ENCODE measurements around the gene PAX8. TPM values are rescaled to one million over a fixed set of nuclear protein-coding genes. Genes with fewer than 3 reads are reported as not detected.

Gene PAX8
- total RNA-seq, 2 donors from 2014 or later = 1.3 to 13.2 TPM

DNA sequence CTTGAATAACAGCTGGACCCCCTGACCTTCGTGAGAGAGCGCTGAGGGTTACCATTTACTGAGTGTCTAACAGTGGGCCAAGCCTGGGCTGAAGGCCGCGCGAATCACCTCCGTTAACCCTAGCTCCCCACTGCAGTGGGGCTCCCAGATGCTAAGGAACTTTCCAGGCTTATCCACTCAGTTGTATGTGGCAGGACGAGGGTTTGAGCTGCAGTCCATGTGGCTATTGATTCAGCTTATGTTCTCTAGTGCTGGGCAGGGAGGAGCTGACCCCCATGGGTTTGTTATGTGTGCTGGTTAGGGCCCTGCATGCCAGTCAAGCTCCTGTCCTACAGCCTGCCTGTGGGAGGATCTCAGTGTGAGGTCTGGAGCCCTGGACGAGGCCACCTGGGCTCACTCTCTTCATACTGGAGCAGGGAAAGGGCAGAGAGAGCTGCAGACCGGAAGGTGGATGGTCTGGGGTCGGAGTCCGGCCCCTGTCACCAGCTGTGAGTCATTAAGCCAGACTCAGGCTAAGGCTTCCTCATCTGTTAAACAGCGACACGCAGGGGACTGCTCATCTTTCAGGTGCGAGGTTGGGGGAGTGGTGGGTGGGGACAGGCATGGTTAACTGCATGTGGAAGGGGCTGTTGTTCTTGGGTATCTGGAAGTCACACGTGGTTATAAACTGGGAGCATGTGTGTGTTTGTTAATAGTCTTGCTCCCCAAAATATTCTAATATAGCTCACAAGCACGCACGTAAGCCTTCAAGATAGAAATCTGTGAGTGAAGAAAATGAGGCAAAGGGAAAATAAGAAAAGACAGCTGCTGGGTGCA, 98.4 kb downstream of the PAX8 start:
- ATAC-seq (peak; percentile 35), DNase-seq (no peak)
- intact Hi-C loops (cut with DNase I, micrococcal nuclease) = no loop called here

DNA sequence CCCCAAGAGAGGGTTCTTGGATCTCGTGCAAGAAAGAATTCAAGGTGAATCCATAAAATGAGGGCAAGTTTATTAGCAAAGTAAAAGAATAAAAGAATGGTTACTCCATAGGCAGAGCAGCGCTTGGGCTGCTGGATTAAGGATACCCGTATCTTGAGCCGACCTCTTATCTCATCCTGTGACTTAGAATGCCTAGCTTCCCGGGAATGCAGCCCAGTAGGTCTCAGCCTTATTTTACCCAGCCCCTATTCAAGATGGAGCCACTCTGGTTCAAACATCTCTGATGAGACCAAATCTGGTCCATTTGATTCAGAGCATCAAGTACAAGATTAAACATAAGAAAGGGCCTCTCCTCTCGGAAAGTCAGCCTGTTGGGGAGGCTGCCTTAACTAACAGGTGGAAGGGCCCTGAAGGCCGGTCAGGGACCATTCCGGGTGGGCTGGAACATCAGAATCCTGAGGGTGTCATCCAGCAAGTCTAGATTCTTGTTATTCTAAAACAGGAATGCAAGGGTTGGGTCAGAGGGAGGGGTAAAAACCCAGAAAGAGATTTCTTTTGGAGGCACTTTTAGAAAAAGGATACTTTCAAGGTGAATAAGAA, 99.2 kb downstream of the PAX8 start:
- no peak for ATAC-seq
- DNase-seq = no peak
- intact Hi-C loops (cut with DNase I, micrococcal nuclease) = no loop called here

DNA sequence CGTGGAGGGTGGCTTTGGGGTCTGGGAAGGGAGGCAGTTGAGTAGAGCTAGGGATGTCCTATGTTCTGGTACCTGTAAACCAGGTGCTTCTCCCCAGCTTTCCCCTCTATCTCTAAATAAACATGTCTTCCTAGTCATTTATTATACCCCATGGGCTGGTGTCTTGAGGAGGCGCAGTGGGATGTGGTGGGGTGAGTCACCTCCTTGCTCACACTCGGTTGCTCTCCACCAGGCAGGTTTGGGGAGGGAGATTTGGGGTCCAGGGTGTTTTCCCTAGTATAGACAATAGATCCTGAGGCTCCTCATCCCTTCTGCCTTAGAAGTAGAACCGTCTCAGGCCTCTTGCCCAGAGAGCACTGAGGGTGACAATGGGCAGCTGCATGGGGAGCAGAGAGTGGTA, 99.8 kb downstream of the PAX8 start:
- no peak for ATAC-seq
- no peak for DNase-seq
- intact Hi-C loops (cut with DNase I, micrococcal nuclease) = no loop called here

DNA sequence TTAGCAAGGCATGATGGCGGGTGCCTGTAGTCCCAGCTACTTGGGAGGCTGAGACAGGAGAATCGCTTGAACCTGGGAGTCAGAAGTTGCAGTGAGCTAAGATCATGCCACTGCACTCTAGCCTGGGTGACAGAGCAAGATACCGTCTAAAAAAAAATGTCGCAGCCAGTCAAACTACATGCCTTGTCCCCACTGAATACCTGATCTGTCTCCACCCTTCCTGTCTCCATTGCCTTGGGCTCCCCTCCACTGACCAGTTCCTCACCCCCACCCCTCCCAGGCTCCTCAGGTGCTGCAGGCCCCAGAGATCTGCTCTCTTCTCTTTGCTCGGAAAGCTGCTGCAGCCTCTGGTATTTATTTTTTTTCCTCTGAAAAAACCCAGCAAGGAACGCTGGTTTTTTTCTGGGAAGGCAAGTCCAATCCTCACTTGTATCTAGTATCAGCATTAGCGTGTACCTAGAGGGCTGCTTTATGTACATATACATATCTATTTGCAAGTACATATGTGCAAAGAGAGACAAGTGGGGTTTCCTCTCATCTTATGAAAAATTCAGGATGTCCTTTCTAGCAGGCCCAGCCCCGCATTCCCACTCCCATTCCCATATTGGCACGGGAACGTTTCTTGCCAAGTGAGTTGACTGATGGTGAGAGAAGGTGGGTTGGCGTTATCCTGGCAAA, 100.5 kb downstream of the PAX8 start:
- ATAC-seq (no peak), DNase-seq (no peak)
- intact Hi-C loops (cut with DNase I, micrococcal nuclease) = no loop called here

DNA sequence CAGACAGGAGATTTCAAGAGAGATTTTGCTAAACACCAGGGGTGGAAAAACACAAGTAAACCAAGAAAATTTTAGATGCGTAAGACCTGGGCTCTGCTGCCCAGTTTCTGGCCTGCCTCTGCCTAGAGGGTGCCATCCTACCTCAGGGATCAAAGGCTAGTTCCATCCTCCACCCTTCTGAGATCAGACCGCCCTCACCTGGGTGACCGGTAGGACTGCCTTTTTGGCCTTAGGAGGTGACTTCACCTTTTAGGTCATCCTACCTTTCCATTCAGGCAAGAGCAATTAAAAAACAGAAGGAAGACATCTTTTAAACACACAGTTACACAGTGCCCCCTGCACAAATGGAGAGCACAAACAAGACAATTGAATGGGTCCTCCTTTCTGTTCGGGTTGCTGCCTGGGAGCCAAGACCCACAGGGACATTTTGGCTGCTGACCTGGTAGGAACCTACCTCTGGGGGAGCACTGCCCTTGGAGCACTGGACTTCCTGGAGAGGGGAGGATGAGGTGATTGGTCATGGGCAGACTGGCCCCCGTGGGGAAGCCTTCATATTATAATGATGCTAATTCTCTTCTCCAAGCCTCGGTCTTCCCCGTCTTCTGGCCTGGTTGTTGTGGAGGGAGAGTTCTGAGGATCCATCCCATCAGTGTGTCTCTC, 101.9 kb downstream of the PAX8 start:
- DNase-seq = no peak
- intact Hi-C loops (cut with DNase I, micrococcal nuclease) = no loop called here
- ATAC-seq = no peak

DNA sequence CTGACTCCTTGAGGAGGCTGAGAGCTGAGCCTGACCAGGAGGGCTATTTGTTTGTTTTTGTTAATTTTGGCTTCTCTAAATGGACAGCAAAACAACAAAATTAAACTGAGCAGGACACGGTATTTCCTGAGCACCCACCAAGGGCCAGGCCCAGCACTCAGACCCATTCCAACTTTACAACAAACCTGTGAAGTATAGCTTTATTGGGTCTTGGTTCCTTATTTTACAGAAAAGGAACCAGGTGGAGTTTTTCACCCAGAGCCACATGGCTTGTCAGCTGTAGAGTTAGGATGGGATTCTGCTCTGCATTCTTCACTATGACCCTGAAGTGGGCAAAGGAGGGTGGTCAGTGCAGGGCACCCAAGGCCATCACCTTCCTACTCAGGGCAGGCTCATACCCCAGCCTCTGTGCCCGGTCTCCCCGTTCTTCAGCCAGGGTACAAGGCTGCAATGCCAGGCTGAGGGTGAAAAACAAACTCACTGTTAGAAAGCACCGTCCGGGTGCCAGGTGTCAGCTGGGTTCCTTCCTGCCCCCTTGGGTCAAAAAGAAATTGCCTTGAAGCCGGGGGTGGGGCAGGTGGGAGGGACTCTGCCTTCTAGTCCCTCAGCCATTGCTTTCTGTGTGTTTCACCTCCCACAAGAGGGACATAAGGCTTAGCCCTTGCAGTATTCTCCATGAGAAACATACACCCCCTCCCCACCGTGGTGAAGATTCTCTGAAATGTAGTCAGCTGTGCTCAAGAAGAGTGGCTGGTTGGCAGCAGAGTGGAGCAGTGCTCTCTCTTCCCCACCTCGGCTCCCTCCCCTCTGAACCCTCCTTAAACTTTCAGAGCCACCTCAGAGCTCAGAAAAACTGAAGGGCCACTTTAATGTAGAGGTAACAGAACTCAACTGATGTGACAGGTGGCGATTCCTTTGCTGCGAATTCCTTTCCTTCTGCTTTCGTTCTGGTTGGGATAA, 102.7 kb downstream of the PAX8 start:
- intact Hi-C loops (cut with DNase I, micrococcal nuclease) = no loop called here
- ATAC-seq (peak; percentile 23), DNase-seq (peak in 1 of 2 donors; percentile 46)

DNA sequence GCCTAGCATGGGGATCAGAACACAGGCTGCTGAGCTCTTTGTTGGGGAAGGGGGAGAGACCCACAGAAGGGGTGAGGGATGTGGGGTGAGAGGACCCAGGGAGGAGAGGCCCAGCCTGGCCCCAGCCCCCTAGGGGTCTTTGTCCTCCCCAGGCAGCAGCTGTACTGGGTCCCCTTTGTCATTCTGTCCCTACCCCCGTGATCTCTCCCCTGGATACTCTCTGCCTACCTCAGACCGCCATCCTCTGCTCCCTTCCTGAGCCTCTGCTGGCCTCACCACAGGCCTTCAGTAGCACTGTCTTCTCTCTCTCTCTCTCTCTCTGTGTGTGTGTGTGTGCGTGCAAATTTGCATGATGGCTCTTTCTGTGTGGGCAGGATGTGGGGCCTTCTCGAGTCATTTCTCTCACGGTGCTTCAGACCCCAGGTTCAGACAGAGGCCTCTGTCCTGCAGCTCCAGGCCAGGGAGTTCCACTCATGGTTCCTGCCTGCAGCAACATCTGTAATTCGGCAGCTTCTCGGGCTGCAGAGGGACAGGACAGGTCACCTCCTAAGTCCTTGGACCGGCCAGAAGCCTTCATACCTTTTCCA, 103.6 kb downstream of the PAX8 start:
- intact Hi-C loops (cut with DNase I, micrococcal nuclease) = no loop called here
- DNase-seq (peak in 1 of 2 donors; percentile 51), ATAC-seq (peak; percentile 46)

DNA sequence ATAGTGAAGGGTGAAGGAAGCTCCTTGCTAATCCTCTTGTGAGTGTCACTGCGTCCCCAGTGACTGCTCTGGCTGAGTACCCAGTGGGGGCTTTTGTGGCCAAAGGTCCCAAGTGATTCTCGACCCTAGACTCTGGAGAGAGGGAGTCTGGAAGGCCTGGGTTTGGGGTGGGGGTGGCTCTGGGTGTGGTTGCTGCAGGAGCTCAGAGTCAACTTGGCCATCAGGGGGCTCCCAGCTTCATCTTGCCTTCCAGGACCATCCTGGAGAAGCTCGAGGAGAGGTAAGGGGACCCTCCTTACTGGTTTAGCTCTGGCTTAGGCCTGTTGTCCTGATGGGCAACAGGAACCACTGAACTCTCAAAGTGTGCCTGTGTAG, 104.4 kb downstream of the PAX8 start:
- intact Hi-C loops (cut with DNase I, micrococcal nuclease) = no loop called here
- DNase-seq (no peak), ATAC-seq (no peak)

DNA sequence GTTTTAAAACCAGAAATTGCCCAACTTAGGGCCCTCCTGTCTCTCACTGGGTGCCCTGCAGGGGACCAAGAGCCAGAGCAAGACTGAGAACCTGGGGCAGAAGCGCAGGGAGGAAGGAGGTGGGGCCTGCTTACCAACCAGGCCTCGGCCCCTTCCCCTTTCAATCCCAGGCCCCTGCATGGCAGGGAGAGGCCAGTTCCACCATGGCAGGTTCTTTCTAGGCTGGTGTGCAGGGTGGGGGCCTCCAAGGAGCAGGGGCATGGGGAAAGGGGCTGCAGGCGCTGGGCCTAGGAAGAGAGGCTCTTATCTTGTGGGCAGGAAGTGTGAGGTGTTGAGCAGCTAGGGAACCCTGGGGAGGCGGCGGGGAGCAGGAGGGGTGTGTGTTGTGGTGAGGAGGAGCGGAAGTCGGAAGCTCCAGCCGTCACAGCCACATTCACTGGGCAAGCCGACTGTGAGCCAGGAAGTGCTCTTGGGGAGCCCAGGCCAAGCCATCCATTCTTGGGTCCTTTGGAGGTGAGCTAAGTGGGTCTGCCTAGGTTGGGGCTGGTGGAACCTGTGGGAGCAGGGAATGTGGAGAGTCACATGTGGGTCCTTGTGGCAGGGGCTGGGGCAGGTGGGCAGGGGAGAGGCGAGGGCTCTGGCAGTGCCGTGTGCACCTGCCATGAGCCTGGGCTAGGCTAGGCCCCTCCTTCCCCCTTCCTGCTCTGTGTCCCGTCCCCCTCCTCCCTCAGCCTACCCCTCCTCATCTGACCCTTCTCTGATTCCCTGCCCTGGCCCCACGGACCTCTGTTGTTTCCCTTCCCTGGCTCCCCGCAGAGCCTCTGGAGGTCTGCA, 105.0 kb downstream of the PAX8 start, which contains the start of gene PSD4:
Gene PSD4 (plus strand): TSS at position 430 of the 834 bp plus-strand sequence. CDS start 8,486 bp downstream, outside the sequence.
- ATAC-seq (peak; percentile 44), DNase-seq (peak; percentile 73 to 74)
- intact Hi-C loops (cut with DNase I, micrococcal nuclease) = no loop called here

DNA sequence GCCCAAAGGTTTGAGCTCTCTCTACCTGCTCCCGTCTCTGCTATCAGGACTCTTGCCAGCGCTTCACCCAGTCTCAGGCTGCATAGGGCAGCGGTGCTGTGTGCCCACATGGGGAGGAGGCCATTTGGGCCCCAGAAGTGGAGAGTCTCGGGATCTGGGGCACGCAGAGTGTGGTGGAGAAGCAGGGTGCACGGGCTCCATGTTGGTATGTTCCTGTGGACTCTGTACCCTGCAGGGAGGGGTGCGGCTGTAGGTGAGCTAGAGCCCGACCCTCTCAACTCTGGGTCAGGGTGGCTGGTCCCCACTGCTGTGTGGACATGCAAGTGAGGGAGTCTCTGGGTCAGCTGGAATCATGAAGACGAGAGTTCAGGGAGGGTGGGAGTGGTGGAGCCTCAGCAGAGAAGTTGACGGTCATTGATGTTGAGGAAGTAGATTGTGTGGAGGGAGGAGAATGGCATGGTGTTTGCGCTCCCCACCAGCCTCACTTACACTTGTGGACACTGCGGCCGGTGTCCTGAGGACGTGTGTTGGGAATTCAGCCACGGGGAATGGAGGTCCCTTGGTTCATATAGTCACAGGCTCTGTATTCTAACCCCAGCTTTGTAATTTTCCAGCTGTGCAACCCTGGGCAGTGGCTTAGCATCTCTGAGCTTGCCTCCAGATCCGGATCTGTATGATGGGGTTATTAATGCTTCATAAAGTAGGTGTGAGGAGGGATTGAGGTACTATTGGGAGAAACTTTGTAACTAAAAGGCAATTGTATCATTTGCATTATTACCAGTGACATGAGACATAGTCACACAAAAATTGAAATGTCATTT, 105.8 kb downstream of the PAX8 start:
- intact Hi-C loops (cut with DNase I, micrococcal nuclease) = no loop called here
- ATAC-seq (no peak), DNase-seq (no peak)

DNA sequence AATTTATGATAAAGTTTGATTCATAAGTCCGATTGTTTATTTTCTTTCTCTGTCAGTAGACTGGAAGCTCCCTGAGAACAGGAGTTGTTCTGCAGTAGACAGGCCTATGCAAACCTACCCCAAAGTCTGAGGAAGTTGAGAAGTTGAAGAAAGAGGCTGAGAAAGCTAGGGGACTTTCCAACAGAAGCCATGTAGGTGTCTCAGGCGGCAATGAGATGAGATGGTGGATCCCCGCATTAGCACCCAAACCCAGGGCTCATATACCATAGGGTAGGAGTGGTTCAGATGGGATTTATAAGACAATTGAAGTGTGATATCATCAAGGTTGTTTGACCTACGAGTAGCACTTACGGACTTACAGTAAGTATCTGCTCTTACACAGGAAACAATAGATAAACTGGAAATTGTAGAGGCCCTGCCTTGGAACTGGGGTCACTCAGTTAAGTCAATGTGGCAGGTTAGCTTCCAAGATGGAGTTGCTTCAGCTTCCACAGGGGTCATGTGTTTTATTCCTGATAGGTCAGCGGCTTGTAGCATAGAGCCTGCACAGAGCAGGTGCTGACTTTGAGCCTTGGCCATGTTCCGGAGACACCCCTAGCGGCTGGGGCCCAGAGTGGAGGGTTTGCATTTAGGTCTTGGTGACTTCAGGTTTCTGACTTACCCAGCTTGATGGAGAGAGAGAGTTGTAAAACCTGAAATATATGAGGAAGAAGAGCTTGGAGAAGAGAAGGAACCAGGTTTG, 107.2 kb downstream of the PAX8 start:
- ATAC-seq (no peak), DNase-seq (no peak)
- intact Hi-C loops (cut with DNase I, micrococcal nuclease) = no loop called here

DNA sequence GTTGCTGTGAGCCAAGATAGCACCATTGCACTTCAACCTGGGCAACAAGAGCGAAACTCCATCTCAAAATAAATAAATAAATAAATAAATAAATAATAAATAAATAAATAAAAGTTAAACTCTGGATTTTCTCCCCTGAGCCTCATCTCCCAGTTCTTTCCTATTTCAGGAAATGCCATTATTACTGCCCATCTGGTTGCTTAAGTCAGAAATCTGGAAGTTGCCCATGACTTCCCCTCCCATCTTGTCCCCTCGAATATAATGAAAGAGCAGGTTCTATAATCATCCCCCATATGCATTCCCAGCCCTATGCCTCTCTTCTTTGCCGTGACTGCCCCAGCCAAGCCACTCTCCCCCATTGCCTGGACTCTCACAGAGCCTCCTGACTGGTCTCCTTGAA, 109.1 kb downstream of the PAX8 start:
- ATAC-seq (no peak), DNase-seq (no peak)
- intact Hi-C loops (cut with DNase I, micrococcal nuclease) = no loop called here

DNA sequence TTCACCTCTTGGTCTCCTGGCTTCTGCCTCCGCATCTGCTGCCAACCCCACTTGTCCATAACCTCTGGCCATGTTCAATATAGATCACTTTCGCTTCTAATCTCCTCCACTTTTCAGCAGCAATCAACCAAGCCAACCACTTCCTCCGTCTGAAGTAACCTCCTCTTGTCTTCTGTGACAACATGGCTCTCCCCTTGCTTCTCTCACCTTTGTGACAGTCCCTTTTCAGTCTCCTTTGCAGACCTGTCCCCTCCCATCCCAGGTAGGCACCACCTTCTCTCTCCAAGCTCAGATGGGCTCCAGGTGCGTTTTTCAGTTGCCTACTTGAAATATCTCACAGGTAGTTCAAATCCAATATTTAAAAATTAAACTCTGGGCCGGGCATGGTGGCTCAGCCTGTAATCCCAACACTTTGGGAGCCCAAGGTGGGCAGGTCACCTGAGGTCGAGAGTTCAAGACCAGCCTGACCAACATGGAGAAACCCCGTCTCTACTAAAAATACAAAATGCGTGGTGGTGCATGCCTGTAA, 109.7 kb downstream of the PAX8 start:
- DNase-seq = no peak
- intact Hi-C loops (cut with DNase I, micrococcal nuclease) = no loop called here

DNA sequence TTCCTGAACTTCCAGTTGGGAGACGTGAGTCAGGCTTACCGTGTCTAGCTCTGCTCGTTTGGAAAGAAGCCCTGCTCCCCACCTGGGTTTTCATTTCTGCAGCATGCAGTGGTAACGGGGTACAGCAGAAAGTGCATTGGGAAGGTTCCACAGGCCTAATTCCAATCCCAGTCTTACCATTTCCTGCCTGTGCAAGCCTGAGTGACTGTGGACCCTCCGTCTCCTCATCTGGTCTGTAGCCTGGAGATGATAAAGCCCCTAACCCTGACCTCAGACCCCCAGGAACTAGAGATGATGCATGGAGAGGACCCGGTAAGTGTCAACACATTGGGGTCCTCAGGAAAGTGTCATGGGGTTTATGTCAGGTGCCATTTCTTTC, 110.8 kb downstream of the PAX8 start:
- no peak for DNase-seq
- intact Hi-C loops (cut with DNase I, micrococcal nuclease) = no loop called here
- ATAC-seq = no peak

More for the DNA sequence above, 109.7 kb downstream of the PAX8 start:
- ATAC-seq = no peak

DNA sequence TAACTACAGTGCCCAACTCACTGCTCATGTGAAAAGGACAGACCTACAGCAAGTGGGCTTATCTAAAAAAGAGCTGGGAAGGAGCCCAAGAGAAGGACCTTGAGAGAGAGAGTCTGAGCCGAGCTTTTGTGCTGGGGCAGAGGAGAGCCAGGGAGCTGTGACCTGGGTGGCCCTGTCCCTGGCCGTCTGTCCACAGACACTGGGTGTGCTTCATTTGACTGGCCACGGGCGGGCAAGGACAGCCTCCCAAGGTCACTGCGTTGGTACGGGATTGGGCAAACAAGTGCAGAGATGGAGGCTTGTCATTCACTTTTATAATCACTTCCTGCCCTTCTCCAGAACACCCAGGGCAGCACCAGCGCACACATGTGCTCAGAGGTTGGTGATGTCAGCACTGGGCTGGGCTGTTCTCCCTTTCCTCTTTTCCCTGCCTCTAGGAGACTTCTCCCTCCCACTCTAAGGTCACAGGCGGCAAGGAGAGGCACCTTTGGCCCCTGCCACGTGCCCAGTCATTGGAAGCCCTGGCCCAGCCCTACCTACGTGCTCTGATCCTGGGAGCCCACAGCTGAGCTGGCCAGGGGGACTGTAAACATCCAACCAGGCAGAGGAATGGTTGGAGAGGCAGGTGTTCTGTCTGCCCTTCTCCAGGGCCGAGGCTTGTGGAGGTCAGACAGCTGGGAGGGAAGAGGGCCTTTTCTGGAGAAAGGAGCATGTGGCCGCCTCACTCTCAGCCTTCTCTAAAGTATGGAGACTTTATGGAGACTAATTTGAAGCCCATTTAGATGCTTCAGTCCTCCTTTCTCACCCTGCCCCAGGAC, 111.4 kb downstream of the PAX8 start:
- ATAC-seq = peak; percentile 85
- intact Hi-C loops (cut with DNase I, micrococcal nuclease) = no loop called here
- DNase-seq = peak; percentile 78 to 88

Measured in left colon (tissue), 2 donors.